ENCODE results near the gene TMEM39B.
"Not testable (repeated sequence)": the region's sequence is repeated elsewhere in the genome, so short reads cannot be mapped to it uniquely, and the experiment has no call there.

TMEM39B gene

GRCh38 chr1:32071758-32072621, 749 bp upstream of the TMEM39B start:
- DNase-seq (ENCODE audit: low read depth), result no peak

DNA sequence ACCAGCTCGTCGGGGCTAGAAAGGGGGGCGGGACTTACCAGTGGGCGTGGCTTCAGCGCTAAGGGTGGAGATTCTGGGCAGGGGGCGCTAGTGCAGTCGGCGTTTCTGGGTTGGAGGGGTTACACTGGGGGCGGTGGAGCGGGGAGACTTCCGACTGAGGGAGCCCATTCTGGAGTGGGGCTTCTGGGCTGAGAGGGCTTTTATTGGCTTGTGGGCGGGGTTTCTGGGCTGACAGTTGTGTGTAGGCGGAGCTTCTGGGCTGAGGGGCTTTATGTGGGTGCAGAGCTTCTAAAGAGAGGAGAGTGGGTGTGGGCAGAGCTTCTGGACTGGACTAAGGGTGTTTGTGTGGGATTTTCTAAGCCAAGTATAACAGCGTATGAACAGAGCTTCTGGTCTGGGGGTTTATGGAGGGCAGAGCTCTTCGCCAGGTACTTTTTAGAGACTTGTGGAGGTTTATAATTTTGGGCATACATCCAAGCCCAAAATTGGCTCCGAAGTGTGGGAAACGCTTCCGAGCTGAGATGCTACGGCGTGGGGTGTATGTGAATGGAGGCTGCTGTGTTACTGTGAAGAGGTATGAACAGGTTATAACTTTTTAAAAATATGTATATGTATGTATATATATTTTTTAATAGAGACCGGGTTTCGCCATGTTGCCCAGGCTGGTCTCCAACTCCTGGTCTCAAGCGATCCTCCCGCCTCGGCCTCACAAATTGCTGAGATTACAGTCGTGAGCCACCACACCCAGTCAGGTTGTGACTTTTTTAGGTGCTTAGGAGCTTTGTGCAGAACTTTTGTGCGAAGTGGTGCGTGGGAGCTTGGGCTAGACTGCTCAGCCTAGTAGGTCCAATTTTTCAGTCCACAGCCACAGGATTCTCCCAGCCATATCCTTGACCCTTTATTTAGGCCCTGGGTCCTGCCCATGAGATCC, 825 bp downstream of the TMEM39B start:
- no peak for DNase-seq (ENCODE audit: low read depth)

DNA sequence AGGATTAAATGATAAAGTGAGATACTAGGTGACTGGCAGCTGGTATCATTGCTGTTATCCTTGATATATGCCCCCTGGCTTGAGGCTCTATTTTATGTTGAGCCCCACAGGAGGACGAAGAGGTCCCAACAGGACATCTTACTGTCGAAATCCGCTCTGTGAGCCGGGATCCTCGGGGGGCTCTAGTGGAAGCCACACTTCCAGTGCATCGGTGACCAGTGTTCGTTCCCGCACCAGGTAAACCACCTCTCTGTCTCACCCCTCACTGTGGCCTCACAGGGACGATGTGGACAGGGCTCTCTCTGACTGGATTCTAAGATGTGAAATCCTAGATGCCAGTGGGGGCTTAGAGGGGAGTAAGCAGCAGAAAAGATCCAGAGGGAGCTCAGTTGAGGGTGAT, 2.1 kb downstream of the TMEM39B start:
- DNase-seq (ENCODE audit: low read depth), result no peak

- DNase-seq (ENCODE audit: low read depth), result no peak
Observed at GRCh38 chr1:32077451-32077850, 4.7 kb downstream of the TMEM39B start.

GRCh38 chr1:32082022-32082421, 9.3 kb downstream of the TMEM39B start:
- no peak for DNase-seq (ENCODE audit: low read depth)

- not testable (repeated sequence) for DNase-seq (ENCODE audit: low read depth)
Observed at GRCh38 chr1:32086381-32086780, 13.6 kb downstream of the TMEM39B start.

- no peak for DNase-seq (ENCODE audit: low read depth)
Observed at GRCh38 chr1:32091176-32091575, 18.4 kb downstream of the TMEM39B start.

DNA sequence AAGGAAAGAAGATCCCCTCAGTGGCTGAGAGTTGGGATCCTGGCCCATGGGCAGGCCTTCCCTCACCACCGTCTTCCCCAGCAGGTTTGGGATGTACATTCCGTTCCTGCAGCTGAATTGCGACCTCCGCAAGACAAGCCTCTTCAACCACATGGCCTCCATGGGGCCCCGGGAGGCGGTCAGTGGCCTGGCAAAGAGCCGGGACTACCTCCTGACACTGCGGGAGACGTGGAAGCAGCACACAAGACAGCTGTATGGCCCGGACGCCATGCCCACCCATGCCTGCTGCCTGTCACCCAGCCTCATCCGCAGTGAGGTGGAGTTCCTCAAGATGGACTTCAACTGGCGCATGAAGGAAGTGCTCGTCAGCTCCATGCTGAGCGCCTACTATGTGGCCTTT, 18.9 kb downstream of the TMEM39B start:
- no peak for DNase-seq (ENCODE audit: low read depth)

- no peak for DNase-seq (ENCODE audit: low read depth)
Observed at GRCh38 chr1:32094746-32095521, 22.2 kb downstream of the TMEM39B start.

GRCh38 chr1:32099426-32099825, 26.7 kb downstream of the TMEM39B start:
- DNase-seq (ENCODE audit: low read depth), result no peak

DNA sequence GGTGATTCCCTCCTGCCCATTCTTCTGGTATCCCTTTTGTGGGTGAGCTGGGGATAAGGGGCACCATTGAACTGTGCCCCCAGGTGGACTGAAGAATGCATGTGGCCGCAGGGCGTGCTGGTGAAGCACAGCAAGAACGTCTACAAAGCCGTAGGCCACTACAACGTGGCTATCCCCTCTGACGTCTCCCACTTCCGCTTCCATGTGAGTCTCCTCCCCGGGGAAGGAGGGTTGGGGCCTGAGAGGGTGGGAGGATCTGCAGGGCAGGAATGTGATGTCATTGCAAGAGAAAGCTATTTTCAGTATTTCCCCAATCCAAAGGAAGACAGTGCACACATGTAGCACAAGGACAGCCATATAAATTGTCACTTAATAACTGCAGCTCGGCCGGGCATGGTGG, 27.6 kb downstream of the TMEM39B start:
- DNase-seq (ENCODE audit: low read depth), result no peak

- no peak for DNase-seq (ENCODE audit: low read depth)
Observed at GRCh38 chr1:32100807-32101708, 28.3 kb downstream of the TMEM39B start.

- no peak for DNase-seq (ENCODE audit: low read depth)
Observed at GRCh38 chr1:32104127-32104526, 31.4 kb downstream of the TMEM39B start.

DNA sequence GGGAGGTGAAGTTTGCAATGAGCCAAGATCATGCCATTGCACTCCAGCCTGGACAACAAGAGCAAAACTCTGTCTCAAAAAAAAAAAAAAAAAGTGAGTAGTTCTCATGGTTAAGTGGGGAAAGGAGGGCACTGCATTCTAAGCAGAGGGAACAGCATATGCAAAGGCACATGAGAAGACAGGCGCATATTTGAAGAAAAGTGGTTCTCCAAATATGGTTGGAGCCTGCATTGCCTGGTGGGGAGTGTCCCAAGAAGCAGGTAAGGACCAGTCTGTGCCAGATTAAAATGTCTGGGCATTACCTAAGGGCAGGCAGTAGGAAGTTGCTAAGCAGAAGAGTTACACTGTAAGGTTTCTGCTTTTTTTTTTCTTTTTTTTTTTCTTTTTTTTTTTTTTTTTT, 32.6 kb downstream of the TMEM39B start:
- DNase-seq (ENCODE audit: low read depth), result no peak

- DNase-seq (ENCODE audit: low read depth), result no peak
Observed at GRCh38 chr1:32106663-32107275, 34.0 kb downstream of the TMEM39B start.

GRCh38 chr1:32107742-32108661, 35.3 kb downstream of the TMEM39B start, which contains the start of gene KPNA6:
Gene KPNA6 (plus strand): TSS chr1:32108056. CDS start chr1:32108131, 75 bp downstream.
- DNase-seq (ENCODE audit: low read depth), result peak; percentile 86

GRCh38 chr1:32111040-32111623, 38.4 kb downstream of the TMEM39B start:
- DNase-seq (ENCODE audit: low read depth), result no peak

GRCh38 chr1:32111789-32112188, 39.0 kb downstream of the TMEM39B start:
- no peak for DNase-seq (ENCODE audit: low read depth)

- DNase-seq (ENCODE audit: low read depth), result no peak
Observed at GRCh38 chr1:32112806-32113375, 40.2 kb downstream of the TMEM39B start.
